ENCODE measurements around the gene ARF5.

ARF5 gene

DNA sequence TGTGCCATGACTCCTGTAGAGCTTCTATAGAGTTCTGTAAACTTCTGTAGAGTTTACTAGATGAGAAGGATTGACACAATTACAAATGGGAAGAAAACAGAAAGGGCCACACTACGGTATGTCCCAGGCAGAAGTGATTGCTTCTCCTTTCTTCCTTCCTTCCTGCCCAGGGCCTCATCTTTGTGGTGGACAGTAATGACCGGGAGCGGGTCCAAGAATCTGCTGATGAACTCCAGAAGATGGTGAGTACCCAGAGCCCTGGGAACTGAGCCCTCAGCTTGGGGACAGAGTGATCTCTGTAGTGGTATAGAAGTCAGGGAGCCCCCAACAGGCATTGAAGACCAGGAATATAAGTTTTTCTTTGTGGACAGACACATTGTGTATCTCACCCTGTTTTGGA, 1.7 kb downstream of the ARF5 start:
- DNase-seq = no peak

DNA sequence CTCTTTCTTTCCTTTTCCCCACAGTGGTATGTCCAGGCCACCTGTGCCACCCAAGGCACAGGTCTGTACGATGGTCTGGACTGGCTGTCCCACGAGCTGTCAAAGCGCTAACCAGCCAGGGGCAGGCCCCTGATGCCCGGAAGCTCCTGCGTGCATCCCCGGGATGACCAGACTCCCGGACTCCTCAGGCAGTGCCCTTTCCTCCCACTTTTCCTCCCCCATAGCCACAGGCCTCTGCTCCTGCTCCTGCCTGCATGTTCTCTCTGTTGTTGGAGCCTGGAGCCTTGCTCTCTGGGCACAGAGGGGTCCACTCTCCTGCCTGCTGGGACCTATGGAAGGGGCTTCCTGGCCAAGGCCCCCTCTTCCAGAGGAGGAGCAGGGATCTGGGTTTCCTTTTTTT, 3.0 kb downstream of the ARF5 start:
- DNase-seq = no peak

DNA sequence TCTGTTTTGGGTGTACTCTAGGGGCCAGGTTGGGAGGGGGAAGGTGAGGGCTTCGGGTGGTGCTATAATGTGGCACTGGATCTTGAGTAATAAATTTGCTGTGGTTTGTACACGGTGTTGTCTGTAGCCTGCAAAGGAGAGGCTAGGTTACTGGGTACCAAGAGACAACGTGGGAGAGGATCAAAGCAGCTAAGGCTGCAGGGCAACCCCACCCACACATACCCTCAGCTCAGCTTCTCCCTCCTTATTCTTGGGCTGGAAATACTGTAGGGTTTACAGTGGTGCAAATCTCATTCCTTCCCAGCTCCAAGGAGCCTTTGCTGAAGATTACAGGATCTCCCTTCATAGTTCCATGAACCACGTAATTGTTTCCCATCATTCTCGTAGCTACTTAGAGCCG, 3.4 kb downstream of the ARF5 start:
- no peak for DNase-seq

DNA sequence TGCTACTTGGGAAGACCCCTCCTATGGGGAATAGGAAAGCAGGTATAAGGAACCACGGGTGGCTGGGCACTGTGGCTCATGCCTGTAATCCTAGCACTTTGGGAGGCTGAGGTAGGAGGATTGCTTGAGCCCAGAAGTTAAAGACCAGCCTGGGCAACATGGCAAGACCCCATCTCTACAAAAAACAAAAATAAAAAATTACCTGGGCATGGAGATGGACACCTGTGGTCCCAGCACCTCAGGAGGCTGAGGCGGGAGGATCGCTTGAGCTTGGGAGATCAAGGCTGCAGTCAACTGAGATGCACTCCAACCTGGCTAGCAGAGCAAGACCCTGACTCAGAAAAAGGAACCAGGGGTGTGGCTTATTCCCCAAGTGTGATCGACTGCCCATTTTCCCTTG, 4.3 kb downstream of the ARF5 start:
- no peak for DNase-seq

DNA sequence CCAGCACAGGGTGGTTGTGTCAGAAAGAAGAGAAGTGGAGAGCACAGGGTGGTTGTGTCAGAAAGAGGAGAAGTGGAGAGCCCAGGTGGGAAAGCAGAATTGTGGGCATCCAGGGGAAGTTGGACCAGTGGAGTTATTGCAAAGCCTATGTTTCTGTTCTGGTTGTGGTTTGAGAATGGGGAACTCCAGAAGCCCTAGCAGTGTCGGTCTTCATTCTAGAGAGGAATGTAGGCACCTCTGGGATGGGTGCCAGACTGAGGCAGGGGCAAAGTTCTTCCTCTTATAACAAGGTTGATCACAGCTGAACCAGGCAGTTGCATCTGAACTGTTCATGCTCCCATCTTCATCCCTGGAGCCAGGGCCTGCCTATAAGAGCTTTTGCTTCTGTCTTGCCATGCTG, 6.3 kb downstream of the ARF5 start:
- DNase-seq = no peak

DNA sequence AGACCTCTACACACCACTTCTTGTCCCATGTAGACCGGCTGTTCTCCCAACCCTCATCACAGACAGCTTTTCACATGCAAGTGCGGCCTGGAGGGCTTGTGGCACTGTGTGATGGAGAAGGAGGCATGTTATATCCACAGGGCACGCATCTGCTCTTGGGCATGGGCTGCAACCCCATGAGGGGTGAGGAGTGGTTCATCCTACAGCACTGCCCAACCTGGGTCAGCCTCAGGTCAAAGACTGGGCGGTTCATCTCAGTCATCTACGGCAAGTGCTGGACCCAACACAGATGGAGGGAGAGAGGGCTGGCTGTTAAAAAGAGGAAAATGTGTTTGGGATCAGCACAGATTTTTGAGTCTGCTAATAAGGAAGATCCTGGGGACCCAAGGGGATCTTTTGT, 7.5 kb downstream of the ARF5 start:
- DNase-seq = no peak

DNA sequence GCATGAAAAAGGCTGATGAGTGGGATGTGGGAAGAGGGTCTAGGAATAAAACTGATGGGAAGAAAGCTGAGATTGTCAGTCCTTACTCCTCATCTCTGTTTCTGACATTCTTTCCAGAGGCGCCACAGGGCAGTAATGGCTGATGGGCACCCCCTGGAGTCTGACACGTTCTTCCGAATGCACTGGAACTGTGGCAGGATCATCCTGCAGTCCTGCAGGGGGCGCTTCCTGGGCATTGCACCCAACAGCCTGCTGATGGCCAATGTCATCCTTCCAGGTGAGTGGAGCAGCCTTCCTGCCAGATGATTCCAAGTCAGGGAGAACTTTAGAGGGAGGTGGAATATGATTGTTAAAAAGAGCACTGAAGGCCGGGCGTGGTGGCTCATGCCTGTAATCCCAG, 10.1 kb downstream of the ARF5 start:
- no peak for DNase-seq

DNA sequence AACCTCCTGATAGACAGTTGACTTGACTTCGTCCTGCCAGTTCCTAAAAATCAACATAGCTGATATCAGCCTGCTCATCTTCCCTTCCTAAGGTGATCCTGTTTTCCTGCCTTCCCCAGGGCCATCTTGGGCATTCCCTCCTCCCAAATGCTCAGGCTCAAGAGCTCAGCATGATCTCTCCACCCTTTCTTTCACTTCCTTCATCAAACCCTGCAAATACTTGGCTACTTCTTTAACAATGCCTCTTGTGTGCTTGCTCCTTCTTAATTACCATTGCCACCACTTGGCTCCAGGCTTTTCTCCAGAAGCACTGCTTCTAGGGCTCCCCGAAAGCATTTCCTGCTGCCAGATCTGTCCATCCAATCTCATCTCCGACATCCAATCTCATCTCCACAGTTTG, 12.7 kb downstream of the ARF5 start:
- DNase-seq = no peak

DNA sequence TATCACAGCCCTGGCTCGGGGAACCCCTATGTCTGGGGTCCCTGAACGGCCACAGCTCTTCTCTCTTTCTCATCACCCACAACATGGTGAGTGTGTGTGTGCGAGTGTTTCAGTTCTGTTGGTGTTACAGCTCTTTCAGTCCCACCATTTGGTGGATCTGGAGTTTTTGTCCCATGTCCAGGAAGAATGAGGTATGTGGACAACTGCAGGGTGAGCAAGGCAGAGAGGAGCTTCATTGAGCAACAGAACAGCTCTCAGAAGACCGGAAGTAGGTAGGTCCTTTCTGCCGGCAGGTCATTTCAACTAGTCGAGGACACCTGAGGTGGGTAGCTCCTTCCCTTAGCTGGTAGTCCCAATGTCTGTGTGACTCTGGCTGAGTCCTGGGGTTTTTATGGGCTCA, 20.2 kb downstream of the ARF5 start:
- DNase-seq = no peak

DNA sequence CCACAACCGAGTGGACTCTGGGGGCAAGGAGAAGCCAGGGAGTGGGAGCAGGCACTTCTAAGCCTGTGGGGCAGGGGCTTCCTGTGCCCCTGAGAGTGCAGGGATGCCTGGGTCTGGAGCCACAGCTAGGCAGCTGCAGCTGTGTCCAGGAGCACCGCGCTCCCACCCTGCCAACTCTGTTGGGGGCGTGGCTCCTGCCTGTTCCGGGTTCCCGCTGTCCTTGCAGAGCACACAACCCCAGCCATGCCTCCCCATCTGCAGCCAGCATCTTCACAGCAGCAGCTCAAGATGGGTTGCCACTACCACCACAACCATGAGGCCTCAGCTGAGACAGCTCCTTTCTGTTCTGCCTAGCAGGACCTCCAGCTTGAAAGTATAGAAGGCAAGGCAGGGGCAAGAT, 21.1 kb downstream of the ARF5 start:
- no peak for DNase-seq

DNA sequence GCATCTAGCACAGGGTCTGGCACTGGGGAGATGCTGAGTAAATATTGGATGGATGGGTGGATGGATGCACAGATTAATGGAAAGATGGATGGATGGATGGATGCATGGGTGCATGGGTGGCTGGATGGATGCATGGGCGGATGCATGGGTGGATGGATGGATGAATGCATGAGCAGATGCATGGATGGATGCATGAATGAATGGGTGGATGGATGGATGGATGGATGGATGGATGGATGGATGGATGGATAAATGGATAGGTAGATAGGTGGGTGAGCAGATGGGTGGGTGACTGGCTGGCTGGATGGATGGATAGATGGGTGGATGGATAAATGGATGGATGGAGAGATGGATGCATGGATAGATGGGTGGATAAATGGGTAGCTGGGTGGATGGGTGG, 24.1 kb downstream of the ARF5 start:
- DNase-seq = no peak

DNA sequence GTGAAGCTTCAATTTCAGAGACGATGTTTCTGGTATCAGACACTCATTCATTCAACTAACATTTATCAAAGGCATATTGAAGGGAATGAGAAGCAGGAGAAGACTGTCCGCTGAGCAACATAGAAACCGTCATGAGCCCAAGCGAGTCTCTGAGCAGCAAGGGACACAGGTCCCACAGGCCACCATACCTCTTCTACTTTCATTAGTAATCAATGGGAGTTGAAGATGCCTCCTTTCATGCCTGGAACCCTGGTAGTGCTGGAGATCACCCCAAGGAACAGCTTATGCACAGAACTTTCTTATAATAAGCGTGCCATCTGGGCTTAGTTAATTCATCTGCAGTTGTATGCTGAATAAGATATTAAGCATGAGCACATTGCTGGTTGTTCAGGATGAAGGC, 28.5 kb downstream of the ARF5 start:
- no peak for DNase-seq

DNA sequence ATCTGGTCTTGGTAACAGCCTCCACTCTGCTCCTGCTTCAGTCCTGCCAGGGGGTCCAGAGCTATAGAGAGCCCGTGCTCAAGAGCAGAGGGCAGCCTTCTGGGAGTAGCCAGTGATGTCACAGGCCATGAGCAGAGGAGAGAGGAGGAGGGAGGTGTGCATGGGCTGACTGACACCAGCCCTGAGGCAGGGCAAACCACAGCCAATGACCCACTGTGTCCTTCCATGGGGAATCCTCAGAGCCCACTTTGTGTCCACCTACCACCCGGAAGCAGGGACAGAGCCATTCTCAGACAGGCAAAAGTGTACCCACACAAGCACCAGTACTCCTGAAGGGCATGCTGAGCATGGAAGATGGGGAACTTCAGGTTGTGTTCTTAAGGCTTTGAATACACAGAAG, 29.8 kb downstream of the ARF5 start, which contains the start of gene PAX4:
TSS of gene PAX4 (minus strand) at position 101 of the 400 bp plus-strand sequence. CDS start 2,214 bp downstream, outside the sequence.
- no peak for DNase-seq

DNA sequence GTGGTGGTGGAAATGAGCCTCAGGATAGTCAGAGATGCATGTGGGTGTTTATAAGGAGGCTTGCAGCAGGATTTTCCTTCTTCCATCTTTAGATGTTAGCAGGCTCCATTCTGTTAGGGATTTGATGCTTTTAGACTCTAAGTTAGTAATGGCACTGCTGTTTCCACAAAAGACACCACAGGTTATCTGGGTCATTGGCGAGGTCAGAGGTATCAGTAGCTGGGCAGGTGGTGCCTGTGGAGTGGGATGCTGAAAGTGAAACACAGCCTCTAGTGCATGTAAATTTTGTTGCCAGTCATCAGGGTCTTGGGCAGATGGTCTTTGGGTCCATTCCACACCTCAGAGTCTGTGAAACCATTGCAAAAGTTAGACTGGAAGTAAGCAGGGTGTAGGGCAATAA, 30.6 kb downstream of the ARF5 start:
- no peak for DNase-seq

DNA sequence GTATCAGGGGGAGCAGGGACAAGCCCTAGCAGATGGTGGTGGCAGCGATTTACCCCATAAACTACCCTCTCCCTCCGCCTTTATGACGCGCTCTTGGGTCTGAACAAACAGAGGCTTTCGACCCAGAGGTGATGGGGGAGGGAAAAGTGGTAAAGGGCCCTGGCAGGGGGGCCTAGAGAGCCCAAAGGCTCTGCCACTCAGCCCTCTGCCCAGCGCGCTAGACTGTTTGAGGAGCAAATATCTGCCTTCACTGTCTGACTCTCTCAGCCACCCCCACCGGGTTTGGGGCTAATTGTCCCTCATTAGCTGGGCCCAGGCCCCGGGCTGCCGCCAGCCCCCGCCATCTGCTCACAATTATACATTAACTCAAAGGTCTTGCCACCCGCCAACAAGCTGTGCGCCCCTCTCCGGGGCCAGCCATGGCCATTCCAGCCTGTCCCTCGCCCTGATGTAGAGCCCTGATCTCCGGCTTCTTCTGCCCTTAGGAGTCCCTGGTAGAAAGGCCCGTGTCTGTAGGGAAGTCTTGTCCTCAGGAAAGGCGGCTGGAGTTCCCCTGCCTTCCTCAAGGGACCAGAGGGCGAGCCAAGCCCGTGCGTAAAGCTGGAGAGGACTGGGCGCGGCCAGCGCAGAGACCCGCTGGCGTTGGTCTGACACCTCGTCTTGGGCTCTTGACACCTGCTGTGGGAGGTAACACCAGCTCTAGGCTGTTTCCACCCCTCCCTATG, 31.6 kb downstream of the ARF5 start:
- DNase-seq = no peak

DNA sequence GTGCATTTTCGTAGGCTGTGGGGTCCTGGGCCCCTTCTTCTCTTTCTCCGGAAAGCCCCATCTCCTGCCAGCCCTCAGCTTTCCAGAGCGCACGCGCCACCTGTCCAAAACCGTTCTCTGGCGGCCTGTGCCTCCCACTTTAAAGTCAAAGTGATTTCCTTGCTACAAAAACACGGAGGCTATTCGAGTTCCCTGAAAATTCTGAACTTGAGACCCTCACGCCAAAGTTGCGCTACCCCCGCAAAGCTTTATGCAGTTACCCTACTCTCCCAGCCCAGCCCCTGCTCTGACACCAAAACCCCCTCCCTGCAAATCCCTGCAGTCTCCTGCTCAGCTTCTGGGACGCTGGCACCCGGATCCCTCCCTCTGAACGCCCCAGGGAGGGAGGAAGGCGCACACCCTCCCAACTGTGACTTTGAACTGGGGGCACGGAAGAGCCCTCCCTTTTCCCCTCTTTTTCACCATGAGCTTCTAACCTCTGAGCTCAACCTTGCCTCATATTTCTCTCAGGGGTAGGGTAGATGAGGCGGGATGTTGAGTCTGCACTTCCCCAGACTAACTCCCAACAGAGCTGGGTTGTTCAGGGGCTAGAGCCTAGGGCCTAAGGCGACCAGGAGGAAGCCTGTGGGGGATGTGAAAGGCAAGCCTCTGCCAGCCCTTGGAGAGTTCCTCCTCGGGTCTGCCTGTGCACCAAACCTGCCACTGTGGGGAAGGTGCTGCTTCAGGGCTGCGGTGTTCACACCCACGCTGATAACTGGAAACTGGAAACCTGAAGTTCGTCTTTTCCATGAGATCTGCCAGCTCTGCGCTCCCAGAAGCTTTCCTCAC, 32.4 kb downstream of the ARF5 start:
- DNase-seq = no peak

DNA sequence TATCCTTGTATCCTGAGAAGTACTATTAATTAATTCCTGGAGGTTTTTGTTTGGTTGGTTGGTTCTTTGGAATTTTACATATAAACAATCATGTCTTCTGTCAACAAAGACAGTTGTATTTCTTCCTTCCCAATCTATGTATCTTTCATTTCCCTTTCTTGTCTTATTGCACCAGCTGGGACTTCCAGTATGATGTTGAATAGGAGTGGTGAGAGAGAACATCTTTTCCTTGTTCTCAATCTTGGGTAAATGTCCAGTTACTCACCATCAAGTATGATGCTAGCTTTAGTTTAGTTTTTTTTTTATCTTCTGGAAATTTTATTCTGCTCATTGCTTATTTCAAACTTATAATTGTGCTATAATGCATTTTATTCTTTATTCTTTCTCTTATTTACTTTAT, 37.1 kb downstream of the ARF5 start:
- no peak for DNase-seq

DNA sequence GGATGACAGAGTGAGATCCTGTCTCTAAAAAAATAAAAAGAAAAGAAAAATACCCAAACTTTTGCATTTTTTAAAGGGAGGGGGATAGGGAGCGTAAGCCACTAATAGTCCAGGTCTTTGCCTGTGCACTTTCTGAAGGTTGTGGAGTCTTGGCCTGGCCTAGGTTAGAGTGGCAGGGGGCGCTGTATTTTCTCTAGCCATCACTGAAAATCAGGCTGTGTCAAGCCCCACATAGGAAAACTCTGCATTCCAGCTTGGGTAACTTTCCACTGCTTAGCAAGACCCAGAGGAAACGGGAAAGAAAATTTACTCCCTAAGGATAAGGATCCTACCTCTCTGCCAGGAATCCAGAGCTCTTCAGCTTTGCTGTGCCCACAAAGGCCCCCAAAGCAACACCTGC, 40.2 kb downstream of the ARF5 start:
- no peak for DNase-seq

DNA sequence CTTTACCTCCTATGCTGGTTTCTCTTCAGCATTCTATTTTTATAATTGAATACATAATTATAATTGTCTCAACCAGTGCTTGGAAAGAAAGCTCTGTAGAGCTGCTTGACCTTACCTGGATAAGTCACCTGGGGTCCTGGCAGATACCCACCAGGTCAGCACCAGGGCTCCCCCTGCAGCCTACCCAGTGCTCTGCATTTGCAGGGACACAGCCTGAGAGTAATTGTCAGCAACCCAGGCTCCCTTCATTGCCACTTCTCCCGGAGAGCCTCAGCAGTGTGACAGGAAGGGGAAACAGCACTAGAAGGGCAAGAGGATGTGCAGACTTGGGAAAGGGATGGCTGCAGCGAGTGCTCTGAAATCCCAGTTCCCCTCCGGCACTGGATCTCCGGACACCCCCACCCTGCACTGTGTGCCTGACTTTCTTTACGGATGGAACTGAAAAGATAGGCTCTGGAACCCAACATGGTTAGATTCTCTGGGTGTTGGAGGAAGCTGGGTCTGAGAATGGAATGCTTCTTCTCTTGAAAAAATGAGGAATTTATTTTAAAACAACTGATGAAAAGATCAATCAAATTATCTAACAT, 41.1 kb downstream of the ARF5 start:
- DNase-seq = no peak

DNA sequence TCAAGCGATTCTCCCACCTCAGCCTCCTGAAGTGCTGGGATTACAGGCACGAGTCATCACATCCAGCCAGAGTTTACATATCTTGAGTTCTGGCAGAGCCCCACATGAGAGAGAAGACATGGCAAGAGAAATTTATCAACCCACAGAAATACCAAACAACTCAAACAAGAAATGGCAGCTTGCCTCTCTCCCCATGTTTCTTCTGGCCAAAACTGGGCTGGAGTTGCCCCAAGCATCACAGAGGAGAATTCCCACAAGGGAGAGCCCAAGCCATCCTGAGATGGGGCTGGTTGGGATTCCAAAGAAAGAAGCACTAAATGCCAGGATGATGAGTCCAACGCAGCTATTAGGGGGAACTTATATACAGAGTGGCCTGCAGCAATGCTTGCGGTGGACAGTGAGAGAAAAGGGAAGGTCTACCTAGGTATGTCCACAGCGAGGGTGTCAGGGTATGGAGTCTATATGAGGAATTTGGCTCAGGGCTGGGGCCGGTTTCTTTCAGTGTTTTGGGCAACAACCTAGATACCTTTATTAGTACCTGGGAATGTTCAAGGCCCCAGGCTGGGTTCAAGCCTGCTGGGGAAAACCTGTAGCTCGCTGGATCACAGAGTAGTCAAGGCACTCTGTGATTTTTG, 44.2 kb downstream of the ARF5 start:
- no peak for DNase-seq

DNA sequence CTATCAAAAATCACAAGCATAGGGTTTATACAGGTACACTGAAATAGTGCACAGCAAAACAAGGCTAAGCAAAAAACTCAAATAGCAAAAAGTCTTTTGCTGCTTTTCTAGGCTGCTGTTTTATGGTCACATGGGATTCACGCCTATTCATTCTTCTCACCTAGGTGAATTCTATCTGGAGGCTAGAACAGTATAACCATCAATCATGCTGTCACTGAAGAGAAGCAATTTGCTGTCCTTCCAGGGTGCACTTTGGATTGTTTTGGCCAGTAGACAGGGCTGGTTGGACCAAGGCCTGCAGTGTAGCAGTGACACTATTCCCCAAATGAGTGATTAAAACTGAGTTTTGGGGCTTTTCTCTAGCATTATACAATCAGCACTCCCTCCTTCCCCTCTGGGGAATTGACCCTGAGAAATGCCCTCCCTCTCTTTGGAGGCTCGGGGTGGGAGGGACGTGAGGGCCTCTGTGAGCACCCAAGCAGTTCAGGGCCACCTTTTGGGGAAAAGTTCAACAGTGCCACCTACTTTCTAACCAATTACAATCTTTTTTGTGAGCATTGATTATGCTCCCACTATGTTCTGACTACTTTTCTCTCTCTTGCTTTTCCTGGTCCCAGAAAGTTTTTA, 47.6 kb downstream of the ARF5 start:
- no peak for DNase-seq

DNA sequence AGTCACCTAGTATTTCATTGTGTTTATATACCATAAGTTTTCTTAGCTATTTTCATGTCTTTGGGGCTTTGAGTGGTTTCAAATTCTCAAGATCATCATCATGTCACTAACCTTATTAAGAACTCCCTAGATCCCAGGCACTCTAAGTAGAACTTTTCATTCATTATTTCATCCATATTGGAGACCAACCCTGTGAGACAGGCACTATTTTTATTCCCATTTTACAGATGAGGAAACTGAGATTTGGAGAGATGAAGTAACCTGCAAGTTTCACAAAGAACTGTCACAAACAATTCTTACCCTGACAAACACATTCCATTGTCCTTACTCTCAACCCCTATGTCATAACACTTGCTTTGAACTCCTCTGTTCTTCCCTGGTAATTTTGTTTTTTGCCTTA, 50.0 kb downstream of the ARF5 start:
- no peak for DNase-seq

Data from NCI-H748 treated with DMSO at 0.1 percent for 48 hours (cell line).